Left lung (tissue), 10 donors: ENCODE data around the gene GLTPD2. TPM values are rescaled to one million over a fixed set of nuclear protein-coding genes. Genes with fewer than 3 reads are reported as not detected.

Source experiments
- ATAC-seq: fragments of 200-7000 bp; cut with Tn5 transposase; one replicate; pipeline ENCODE4 v1.9.1; 2020; ENCODE audit warnings: moderate library complexity
- DNase-seq, 4 donors: peaks; one replicate each; pipeline ENCODE4 v3.0.0-alpha.2; 2013 to 2020
- H3K27ac ChIP-seq, 2 donors: fragments of 200-600 bp; sonication (generic) in 1 of 2; one replicate each; pipeline versions ENCODE4 v1.5.0 to v1.8.0; 2020 to 2021
- H3K27me3 ChIP-seq, 2 donors: fragments of 200-600 bp; sonication (generic) in 1 of 2; one replicate each; pipeline versions ENCODE4 v1.5.0 to v1.8.0; 2020 to 2021
- H3K36me3 ChIP-seq, 2 donors: fragments of 200-600 bp; sonication (generic) in 1 of 2; one replicate each; pipeline versions ENCODE4 v1.5.0 to v1.8.0; 2020 to 2021
- H3K4me1 ChIP-seq, 2 donors: fragments of 200-600 bp; one replicate each; pipeline ENCODE4 v1.8.0; 2021
- H3K4me3 ChIP-seq, 2 donors: fragments of 200-600 bp; sonication (generic) in 1 of 2; one replicate each; pipeline versions ENCODE4 v1.5.0 to v1.8.0; 2020 to 2021; ENCODE audit warnings: mild to moderate bottlenecking in 1 of 2
- H3K9me3 ChIP-seq, 2 donors: fragments of 200-600 bp; sonication (generic) in 1 of 2; one replicate each; pipeline versions ENCODE4 v1.5.0 to v1.8.0; 2020 to 2021
- CTCF ChIP-seq, 2 donors: fragments of 200-600 bp; sonication (generic) in 1 of 2; IDR thresholded peaks; one replicate each; pipeline versions ENCODE4 v1.5.0 to v1.8.0; 2021; ENCODE audit warnings: antibody characterized with exemption in 2 of 2
- intact Hi-C, 2 donors: fragments of 100-400 bp; cut with DNase I; formaldehyde crosslinking; loops; one replicate each; pipeline versions ENCODE4 v1.11.2 to v1.14.2; 2022
- polyA plus RNA-seq, 6 donors: library from polyadenylated mRNA; unstranded; fragments of 120-200 nt; gene quantifications; one replicate each; pipeline ENCODE4 v1.2.1, GENCODE V29; 2013; ENCODE audit not compliant: insufficient read length in 6 of 6
- total RNA-seq, 2 donors: library from RNA; stranded (reverse); fragmentation: NEBNext Ultra II Directional; extraction: Animal tissue kit (Norgen Biotek cat#: 25700); gene quantifications; one replicate each; pipeline ENCODE4 v1.2.1, GENCODE V29; 2021
- donor health status: DM: no; HTN: yes; CAD: no.
- donor health status: DM: no; HTN: no; CAD: no.

GLTPD2 gene
- total and polyA plus RNA-seq, 8 donors = 0.59 to 1.5 (median 0.99) TPM; not detected in 2

- H3K4me3 ChIP-seq = no peak overlapping the region
- TF ChIP-seq CTCF (IDR thresholded peaks at IDR 0.05) = no peak
- H3K27me3 ChIP-seq = no peaks in the 10 kb centered on the region
- H3K4me1 ChIP-seq = no peaks in the 10 kb centered on the region
- no peak overlapping the region for H3K27ac ChIP-seq
- peaks cover 0 to 57% of the 10 kb centered on the region in 2 donors for H3K36me3 ChIP-seq
- no peak for ATAC-seq
- intact Hi-C loops = no loop called here
- no peaks in the 10 kb centered on the region for H3K9me3 ChIP-seq
- DNase-seq = no peak
Measured at GRCh38 chr17:4815043-4815675, 26.4 kb downstream of the GLTPD2 start.

- intact Hi-C loops = no loop called here
- no peaks in the 10 kb centered on the region for H3K4me1 ChIP-seq
Measured at GRCh38 chr17:4816826-4817225, 28.1 kb downstream of the GLTPD2 start.

GRCh38 chr17:4818276-4818675 is 29.5 kb downstream of the GLTPD2 start:
- Histone ChIP-seq H3K4me3 (no peak overlapping the region), H3K4me1 (no peaks in the 10 kb centered on the region), H3K27ac (no peak overlapping the region), H3K36me3 (peaks cover 0 to 79% of the 10 kb centered on the region in 2 donors), H3K9me3 (no peaks in the 10 kb centered on the region), H3K27me3 (no peaks in the 10 kb centered on the region)
- ATAC-seq = no peak
- intact Hi-C loops = no loop called here
- no peak for TF ChIP-seq CTCF (IDR thresholded peaks at IDR 0.05)
- DNase-seq = no peak

More at GRCh38 chr17:4816826-4817225, 28.1 kb downstream of the GLTPD2 start:
- H3K9me3 ChIP-seq = no peaks in the 10 kb centered on the region
- ATAC-seq (no peak), DNase-seq (no peak)
- H3K36me3 ChIP-seq = peaks cover 0 to 70% of the 10 kb centered on the region in 2 donors
- TF ChIP-seq CTCF (IDR thresholded peaks at IDR 0.05) = no peak
- H3K27ac ChIP-seq = no peak overlapping the region
- no peak overlapping the region for H3K4me3 ChIP-seq
- no peaks in the 10 kb centered on the region for H3K27me3 ChIP-seq

GRCh38 chr17:4822835-4823234 is 34.1 kb downstream of the GLTPD2 start:
- intact Hi-C loops = no loop called here
- ATAC-seq (no peak), DNase-seq (no peak)
- no peaks in the 10 kb centered on the region for H3K27me3 ChIP-seq
- no peak overlapping the region for H3K4me3 ChIP-seq
- no peak for TF ChIP-seq CTCF (IDR thresholded peaks at IDR 0.05)
- H3K27ac ChIP-seq = no peak overlapping the region
- no peaks in the 10 kb centered on the region for H3K4me1 ChIP-seq
- peaks cover 0 to 49% of the 10 kb centered on the region in 2 donors for H3K36me3 ChIP-seq
- H3K9me3 ChIP-seq = no peaks in the 10 kb centered on the region

- Histone ChIP-seq H3K9me3 (no peaks in the 10 kb centered on the region), H3K4me3 (no peak overlapping the region), H3K27ac (no peak overlapping the region), H3K27me3 (no peaks in the 10 kb centered on the region), H3K4me1 (no peaks in the 10 kb centered on the region), H3K36me3 (peaks cover 0 to 42% of the 10 kb centered on the region in 2 donors)
- intact Hi-C loops = no loop called here
- TF ChIP-seq CTCF (IDR thresholded peaks at IDR 0.05) = no peak
- ATAC-seq (peak; percentile 93), DNase-seq (no peak)
Measured at GRCh38 chr17:4823373-4824089, 34.8 kb downstream of the GLTPD2 start.
